K562 (cell line): ENCODE measurements around the gene OGN. TPM values are rescaled to one million over a fixed set of nuclear protein-coding genes. Genes with fewer than 3 reads are reported as not detected.

Source experiments
- ATAC-seq: fragments of 200-7000 bp; cut with Tn5 transposase; 3 replicates; pipeline ENCODE4 v1.9.1; 2020; ENCODE audit warnings: moderate library complexity
- BruUV-seq: library from RNA; stranded (reverse); fragments of 400-500 nt; replicated peaks from 2 replicates; lab custom pipeline; 2021; lab: Mats Ljungman, UMichigan
- CTCF ChIA-PET: fragments of 300-600 bp; formaldehyde crosslinking; extraction: SDS; loops from one replicate; lab custom pipeline; 2021; ENCODE audit warnings: low intra/inter-chr PET ratio; lab: Yijun Ruan, JAX
- POLR2A ChIA-PET: fragments of 300-600, 350-650 bp; sonication (Branson Sonifier 250); formaldehyde crosslinking; extraction: SDS; loops from one replicate; lab custom pipeline; 2021; ENCODE audit warnings: antibody characterized with exemption, inconsistent platforms; lab: Yijun Ruan, JAX
- DNase-seq, 4 experiments: peaks; one replicate each; pipeline versions ENCODE4 v3.0.0 to v3.0.0-alpha.2; 2011 to 2018; ENCODE audit warnings: low spot score in 3 of 4, mixed read lengths in 3 of 4; ENCODE audit errors: extremely low read depth in 1 of 4
- FAIRE-seq: peaks from 2 replicates; lab custom pipeline; 2011; peaks lifted over from hg19 to GRCh38; lab: Jason Lieb, UNC
- H2AFZ ChIP-seq: 2 replicates; pipeline ENCODE4 v1.6.0; 2011; ENCODE audit warnings: low read depth, low read length, control low read depth, inconsistent platforms
- H3K27ac ChIP-seq: fragments of 200-600 bp; 3 replicates; pipeline ENCODE4 v1.8.0; 2011; ENCODE audit warnings: low read depth, mild to moderate bottlenecking, control low read depth, inconsistent platforms, low read length, moderate library complexity, mixed read lengths; ENCODE audit errors: extremely low read depth
- H3K27me3 ChIP-seq, 2 experiments: fragments of 300-600 bp in 1 of 2; 2 replicates in 1 of 2; 3 replicates in 1 of 2; pipeline versions ENCODE4 v1.6.0 to v1.8.0; 2011; ENCODE audit warnings: inconsistent platforms in 2 of 2, low read length in 2 of 2, mild to moderate bottlenecking in 1 of 2, mixed read lengths in 1 of 2, moderate library complexity in 1 of 2; ENCODE audit not compliant: control insufficient read depth in 2 of 2, insufficient read depth in 2 of 2
- H3K36me3 ChIP-seq: fragments of 300-600 bp; 3 replicates; pipeline ENCODE4 v1.8.0; 2011; ENCODE audit warnings: mild to moderate bottlenecking, low read length, inconsistent platforms; ENCODE audit not compliant: control insufficient read depth, insufficient read depth
- H3K4me1 ChIP-seq, 2 experiments: fragments of 200-600 bp in 1 of 2; replicated peaks in 1 of 2; 2 replicates in 1 of 2; 3 replicates in 1 of 2; pipeline versions ENCODE4 v1.5.1 to v1.8.0; 2011; ENCODE audit warnings: inconsistent platforms in 2 of 2, low read length in 2 of 2, mild to moderate bottlenecking in 1 of 2, mixed read lengths in 1 of 2, moderate library complexity in 1 of 2; ENCODE audit not compliant: control insufficient read depth in 2 of 2, insufficient read depth in 2 of 2
- H3K4me2 ChIP-seq: 2 replicates; pipeline ENCODE4 v1.6.1; 2011; ENCODE audit warnings: low read length, control low read depth, inconsistent platforms, mixed read lengths; ENCODE audit not compliant: insufficient read depth
- H3K4me3 ChIP-seq: fragments of 200-600 bp; sonication (generic), shearing (Covaris generic); 2 replicates; pipeline ENCODE4 v1.5.1; 2016; ENCODE audit warnings: control low read depth, inconsistent platforms
- H3K79me2 ChIP-seq: fragments of 200-600 bp; 3 replicates; pipeline ENCODE4 v1.8.0; 2011; ENCODE audit warnings: low read length, inconsistent platforms; ENCODE audit not compliant: control insufficient read depth, insufficient read depth
- H3K9ac ChIP-seq, 2 experiments: 2 replicates each; pipeline versions ENCODE4 v1.6.0 to v1.6.1; 2011; ENCODE audit warnings: low read depth in 2 of 2, low read length in 2 of 2, control low read depth in 1 of 2, inconsistent platforms in 1 of 2, mild to moderate bottlenecking in 1 of 2, mixed read lengths in 1 of 2; ENCODE audit not compliant: insufficient read depth in 1 of 2
- H3K9me1 ChIP-seq: one replicate; pipeline ENCODE4 v1.6.0; 2011; ENCODE audit warnings: inconsistent platforms, mild to moderate bottlenecking, low read length, moderate library complexity; ENCODE audit not compliant: control insufficient read depth, insufficient read depth
- H3K9me3 ChIP-seq: replicated peaks from 2 replicates; pipeline ENCODE4 v1.5.1; 2011; ENCODE audit warnings: low read depth, low read length, inconsistent platforms; ENCODE audit not compliant: control insufficient read depth, insufficient read depth
- H4K20me1 ChIP-seq: replicated peaks from 2 replicates; pipeline ENCODE4 v1.6.1; 2011; ENCODE audit warnings: low read length, inconsistent platforms, mixed read lengths; ENCODE audit not compliant: control insufficient read depth, insufficient read depth
- CREB1 ChIP-seq, 2 experiments: sonication (generic) in 1 of 2; formaldehyde crosslinking in 1 of 2; IDR thresholded peaks; 2 replicates each; pipeline versions ENCODE4 v1.6.1 to v1.8.0; 2012 to 2022; ENCODE audit warnings: inconsistent platforms in 1 of 2, mild to moderate bottlenecking in 1 of 2, missing genetic modification reagents in 1 of 2, moderate library complexity in 1 of 2
- LARP7 ChIP-seq: fragments of 450-650 bp; IDR thresholded peaks from 2 replicates; pipeline ENCODE4 v1.6.1; 2016
- MTA2 ChIP-seq: fragments of 450-650 bp; IDR thresholded peaks from 2 replicates; pipeline ENCODE4 v1.6.1; 2016; ENCODE audit warnings: low read depth
- NRF1 ChIP-seq, 2 experiments: fragments of 450-650 bp; IDR thresholded peaks in 1 of 2; conservative IDR thresholded peaks in 1 of 2; 2 replicates each; pipeline ENCODE4 v1.6.1; 2014; ENCODE audit warnings: mild to moderate bottlenecking in 2 of 2
- PHB ChIP-seq: fragments of 250-450 bp; sonication (Bioruptor Pico); IDR thresholded peaks from 2 replicates; pipeline ENCODE4 v1.5.0; 2021
- PURB ChIP-seq: sonication (generic); formaldehyde crosslinking; IDR thresholded peaks from 2 replicates; pipeline ENCODE4 v1.9.0; 2021; ENCODE audit warnings: low read depth, mild to moderate bottlenecking, missing genetic modification reagents
- TARDBP ChIP-seq: fragments of 450-650 bp; IDR thresholded peaks from 2 replicates; pipeline ENCODE4 v1.6.1; 2016
- ZFP30 ChIP-seq: fragments of 250-450 bp; sonication (Bioruptor Pico); IDR thresholded peaks from 2 replicates; pipeline ENCODE4 v1.8.0; 2022; ENCODE audit warnings: moderate library complexity, mild to moderate bottlenecking, inconsistent platforms, borderline replicate concordance
- ZNF197 ChIP-seq: fragments of 200-800 bp; sonication (Bioruptor generic); IDR thresholded peaks from 2 replicates; pipeline ENCODE4 v1.6.1; 2016; ENCODE audit warnings: low read depth, missing genetic modification characterization, missing compliant biosample characterization
- ZNF23 ChIP-seq: fragments of 250-450 bp; sonication (Bioruptor Pico); IDR thresholded peaks from 2 replicates; pipeline ENCODE4 v1.4.0; 2020; ENCODE audit warnings: mild to moderate bottlenecking
- ZNF717 ChIP-seq: fragments of 250-450 bp; sonication (Bioruptor Pico); IDR thresholded peaks from 2 replicates; pipeline ENCODE4 v1.5.0; 2021
- WGBS: fragments of 100-300 bp; shearing (Covaris generic); methylation state at CpG from one replicate; pipeline ENCODE4 v1.1.6; 2016; ENCODE audit warnings: low coverage, mixed read lengths; ENCODE audit not compliant: insufficient coverage; ENCODE audit errors: missing lambda C conversion rate; 5-methylcytosine and 5-hydroxymethylcytosine counted together
- in situ Hi-C: fragments of 300-500 bp; cut with MboI; formaldehyde crosslinking; loops from 4 replicates; pipeline ENCODE4 v1.15.0; 2018; ENCODE audit warnings: inconsistent platforms, mixed read lengths
- intact Hi-C: fragments of 100-400 bp; cut with micrococcal nuclease; formaldehyde crosslinking; loops from 2 replicates; pipeline ENCODE4 v1.14.2; 2022
- polyA plus RNA-seq, 8 experiments: library from polyadenylated mRNA; depleted of rRNA in 4 of 8; stranded (reverse) in 5 of 8; unstranded in 3 of 8; fragments of >200 nt; fragmentation: Nextera tagmentation in 2 of 8; fragmentation: Illumina TruSeq in 1 of 8; extraction: Ambion mirVana in 2 of 8; extraction: Trizol in 1 of 8; gene quantifications; 2 replicates each; pipeline versions ENCODE4 v1.2.1 to v1.2.3, GENCODE V29; 2011 to 2014; ENCODE audit warnings: inconsistent platforms in 1 of 8, missing spikeins in 1 of 8
- total RNA-seq, 7 experiments: library from RNA; depleted of rRNA in 6 of 7; stranded (reverse); fragments of >200 nt in 6 of 7; fragmentation: Illumina TruSeq in 2 of 7; extraction: Trizol in 2 of 7; gene quantifications; 2 replicates each; pipeline versions ENCODE4 v1.2.1 to v1.2.3, GENCODE V29; 2011 to 2021; ENCODE audit warnings: low replicate concordance in 1 of 7
- TF ChIP-seq, protein P1 (sequence below): sonication (generic); formaldehyde crosslinking; IDR thresholded peaks from 2 replicates; pipeline ENCODE4 v1.8.0; 2022; ENCODE audit warnings: mild to moderate bottlenecking, missing genetic modification reagents
- TF ChIP-seq, protein P2 (sequence below): fragments of 450-650 bp; IDR thresholded peaks from 2 replicates; pipeline ENCODE4 v1.6.1; 2016; ENCODE audit warnings: mild to moderate bottlenecking
- TF ChIP-seq, protein P3 (sequence below), 3 experiments: fragments of 200-800 bp in 1 of 3; fragments of 250-450 bp in 1 of 3; fragments of 450-650 bp in 1 of 3; sonication (Bioruptor Pico) in 1 of 3; sonication (Bioruptor generic) in 1 of 3; formaldehyde crosslinking in 1 of 3; IDR thresholded peaks; 2 replicates each; pipeline versions ENCODE4 v1.6.1 to v1.8.0; 2016 to 2022; ENCODE audit warnings: mild to moderate bottlenecking in 2 of 3, missing genetic modification characterization in 2 of 3, missing compliant biosample characterization in 1 of 3, moderate library complexity in 1 of 3

Gene OGN
- total and polyA plus RNA-seq, 9 of the 15 experiments (the other 6 are each of a cell fraction or from before 2014, with no cell fraction given): 0.07 to 0.17 TPM; not detected in 7

DNA sequence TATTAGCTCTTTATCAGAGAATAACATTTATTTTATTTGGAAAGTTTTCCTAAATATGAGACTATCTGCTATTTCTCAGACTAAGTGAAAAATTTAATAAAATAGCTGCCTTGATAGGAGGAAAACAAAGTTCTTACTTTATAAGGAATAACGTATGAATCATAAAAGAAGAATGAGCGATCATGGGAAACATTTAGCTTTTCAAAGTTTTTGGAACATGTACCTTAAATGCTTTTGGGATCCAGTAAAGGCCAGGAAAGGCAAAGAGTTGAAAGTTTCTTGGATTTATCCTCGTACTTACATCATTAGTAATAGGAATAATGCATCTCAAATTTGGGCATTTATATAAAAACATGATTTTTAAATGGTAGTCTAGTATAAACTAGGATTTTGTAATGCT is 19.4 kb downstream of the OGN start:
- no peak overlapping the region for H3K27ac ChIP-seq
- CTCF ChIA-PET: no interaction called here
- no peaks in the 10 kb centered on the region for H3K27me3 ChIP-seq
- H3K9ac ChIP-seq: no peak overlapping the region
- no peaks in the 10 kb centered on the region for H3K4me1 ChIP-seq
- intact Hi-C loops: no loop called here
- no peak for FAIRE-seq
- no peaks in the 10 kb centered on the region for H3K79me2 ChIP-seq
- TF ChIP-seq NRF1 (conservative IDR thresholded peaks at IDR 0.05 in 1 of 2, IDR thresholded peaks at IDR 0.05 in 1 of 2): no peak
- no peak for TF ChIP-seq TARDBP
- no peak for TF ChIP-seq LARP7
- TF ChIP-seq, protein P1, sequence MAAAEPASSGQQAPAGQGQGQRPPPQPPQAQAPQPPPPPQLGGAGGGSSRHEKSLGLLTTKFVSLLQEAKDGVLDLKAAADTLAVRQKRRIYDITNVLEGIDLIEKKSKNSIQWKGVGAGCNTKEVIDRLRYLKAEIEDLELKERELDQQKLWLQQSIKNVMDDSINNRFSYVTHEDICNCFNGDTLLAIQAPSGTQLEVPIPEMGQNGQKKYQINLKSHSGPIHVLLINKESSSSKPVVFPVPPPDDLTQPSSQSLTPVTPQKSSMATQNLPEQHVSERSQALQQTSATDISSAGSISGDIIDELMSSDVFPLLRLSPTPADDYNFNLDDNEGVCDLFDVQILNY: no peak
- TF ChIP-seq, protein P2, sequence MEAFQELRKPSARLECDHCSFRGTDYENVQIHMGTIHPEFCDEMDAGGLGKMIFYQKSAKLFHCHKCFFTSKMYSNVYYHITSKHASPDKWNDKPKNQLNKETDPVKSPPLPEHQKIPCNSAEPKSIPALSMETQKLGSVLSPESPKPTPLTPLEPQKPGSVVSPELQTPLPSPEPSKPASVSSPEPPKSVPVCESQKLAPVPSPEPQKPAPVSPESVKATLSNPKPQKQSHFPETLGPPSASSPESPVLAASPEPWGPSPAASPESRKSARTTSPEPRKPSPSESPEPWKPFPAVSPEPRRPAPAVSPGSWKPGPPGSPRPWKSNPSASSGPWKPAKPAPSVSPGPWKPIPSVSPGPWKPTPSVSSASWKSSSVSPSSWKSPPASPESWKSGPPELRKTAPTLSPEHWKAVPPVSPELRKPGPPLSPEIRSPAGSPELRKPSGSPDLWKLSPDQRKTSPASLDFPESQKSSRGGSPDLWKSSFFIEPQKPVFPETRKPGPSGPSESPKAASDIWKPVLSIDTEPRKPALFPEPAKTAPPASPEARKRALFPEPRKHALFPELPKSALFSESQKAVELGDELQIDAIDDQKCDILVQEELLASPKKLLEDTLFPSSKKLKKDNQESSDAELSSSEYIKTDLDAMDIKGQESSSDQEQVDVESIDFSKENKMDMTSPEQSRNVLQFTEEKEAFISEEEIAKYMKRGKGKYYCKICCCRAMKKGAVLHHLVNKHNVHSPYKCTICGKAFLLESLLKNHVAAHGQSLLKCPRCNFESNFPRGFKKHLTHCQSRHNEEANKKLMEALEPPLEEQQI: no peak
- TF ChIP-seq ZFP30 (CRISPR knock-in tag): no peak
- no peak for TF ChIP-seq ZNF717
- TF ChIP-seq, protein P3, sequence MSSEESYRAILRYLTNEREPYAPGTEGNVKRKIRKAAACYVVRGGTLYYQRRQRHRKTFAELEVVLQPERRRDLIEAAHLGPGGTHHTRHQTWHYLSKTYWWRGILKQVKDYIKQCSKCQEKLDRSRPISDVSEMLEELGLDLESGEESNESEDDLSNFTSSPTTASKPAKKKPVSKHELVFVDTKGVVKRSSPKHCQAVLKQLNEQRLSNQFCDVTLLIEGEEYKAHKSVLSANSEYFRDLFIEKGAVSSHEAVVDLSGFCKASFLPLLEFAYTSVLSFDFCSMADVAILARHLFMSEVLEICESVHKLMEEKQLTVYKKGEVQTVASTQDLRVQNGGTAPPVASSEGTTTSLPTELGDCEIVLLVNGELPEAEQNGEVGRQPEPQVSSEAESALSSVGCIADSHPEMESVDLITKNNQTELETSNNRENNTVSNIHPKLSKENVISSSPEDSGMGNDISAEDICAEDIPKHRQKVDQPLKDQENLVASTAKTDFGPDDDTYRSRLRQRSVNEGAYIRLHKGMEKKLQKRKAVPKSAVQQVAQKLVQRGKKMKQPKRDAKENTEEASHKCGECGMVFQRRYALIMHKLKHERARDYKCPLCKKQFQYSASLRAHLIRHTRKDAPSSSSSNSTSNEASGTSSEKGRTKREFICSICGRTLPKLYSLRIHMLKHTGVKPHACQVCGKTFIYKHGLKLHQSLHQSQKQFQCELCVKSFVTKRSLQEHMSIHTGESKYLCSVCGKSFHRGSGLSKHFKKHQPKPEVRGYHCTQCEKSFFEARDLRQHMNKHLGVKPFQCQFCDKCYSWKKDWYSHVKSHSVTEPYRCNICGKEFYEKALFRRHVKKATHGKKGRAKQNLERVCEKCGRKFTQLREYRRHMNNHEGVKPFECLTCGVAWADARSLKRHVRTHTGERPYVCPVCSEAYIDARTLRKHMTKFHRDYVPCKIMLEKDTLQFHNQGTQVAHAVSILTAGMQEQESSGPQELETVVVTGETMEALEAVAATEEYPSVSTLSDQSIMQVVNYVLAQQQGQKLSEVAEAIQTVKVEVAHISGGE (CRISPR knock-in tag; IDR thresholded peaks at IDR 0.05): no peak
- TF ChIP-seq CREB1 (IDR thresholded peaks at IDR 0.05): no peak
- TF ChIP-seq CREB1 (CRISPR knock-in tag; IDR thresholded peaks at IDR 0.05): no peak
- TF ChIP-seq MTA2: no peak
- no peak for TF ChIP-seq PHB (CRISPR knock-in tag)
- no peak for TF ChIP-seq ZNF23 (CRISPR knock-in tag)
- TF ChIP-seq PURB (CRISPR knock-in tag): no peak
- no peak for TF ChIP-seq ZNF197
- TF ChIP-seq, all 486 proteins: peak for 0
- no peak overlapping the region for H3K4me3 ChIP-seq
- in situ Hi-C loops: no loop called here
- 80% methylated on average over 3 of the region's 3 CpGs for WGBS
- H3K9me1 ChIP-seq: no peaks in the 10 kb centered on the region
- H3K36me3 ChIP-seq: no peaks in the 10 kb centered on the region
- DNase-seq: no peak
- H2AFZ ChIP-seq: no peak overlapping the region
- no peaks in the 10 kb centered on the region for H3K9me3 ChIP-seq
- POLR2A ChIA-PET: no interaction called here
- ATAC-seq: no peak
- H3K4me2 ChIP-seq: no peak overlapping the region
- H4K20me1 ChIP-seq: no peaks in the 10 kb centered on the region
- BruUV-seq: no TSS peak
